ENCODE results near the gene FMOD.
A peak's percentile ranks its signal among the peaks of the same experiment; 100 is the strongest.
"Not testable (repeated sequence)": the region's sequence is repeated elsewhere in the genome, so short reads cannot be mapped to it uniquely, and the experiment has no call there.

The FMOD gene

GRCh38 chr1:203325418-203326091 lies 25.4 kb downstream of the FMOD start:
- DNase-seq: no peak

GRCh38 chr1:203325026-203325417 lies 25.9 kb downstream of the FMOD start:
- DNase-seq: peak; percentile 49

- DNase-seq: peak; percentile 28
Observed at GRCh38 chr1:203324105-203325025, 26.6 kb downstream of the FMOD start.

GRCh38 chr1:203323587-203323986 lies 27.3 kb downstream of the FMOD start:
- DNase-seq: no peak

GRCh38 chr1:203322500-203323179 lies 28.3 kb downstream of the FMOD start:
- no peak for DNase-seq

- no peak for DNase-seq
Observed at GRCh38 chr1:203321273-203322052, 29.5 kb downstream of the FMOD start.

- peak; percentile 75 for DNase-seq
Observed at GRCh38 chr1:203320591-203321272, 30.2 kb downstream of the FMOD start.

GRCh38 chr1:203318229-203318517 lies 32.7 kb downstream of the FMOD start:
- no peak for DNase-seq

GRCh38 chr1:203317429-203318228 lies 33.3 kb downstream of the FMOD start:
- DNase-seq: no peak

GRCh38 chr1:203316626-203317093 lies 34.3 kb downstream of the FMOD start:
- DNase-seq: no peak

GRCh38 chr1:203314025-203314759 lies 36.7 kb downstream of the FMOD start:
- DNase-seq: not testable (repeated sequence)

- DNase-seq: no peak
Observed at GRCh38 chr1:203311368-203312301, 39.3 kb downstream of the FMOD start.

- DNase-seq: no peak
Observed at GRCh38 chr1:203308923-203309331, 42.0 kb downstream of the FMOD start.

- no peak for DNase-seq
Observed at GRCh38 chr1:203308328-203308922, 42.5 kb downstream of the FMOD start.

- DNase-seq: no peak
Observed at GRCh38 chr1:203307641-203308126, 43.2 kb downstream of the FMOD start.

- DNase-seq: peak; percentile 33
Observed at GRCh38 chr1:203306965-203307541, 43.9 kb downstream of the FMOD start.

GRCh38 chr1:203306089-203306964 lies 44.6 kb downstream of the FMOD start:
- DNase-seq: peak; percentile 21

GRCh38 chr1:203305809-203306088 lies 45.2 kb downstream of the FMOD start:
- DNase-seq: peak; percentile 15
